Tibial nerve (tissue), 3 donors: ENCODE data around the gene TNRC6A.

ENCODE experiments used
- CTCF ChIP-seq, 5 experiments: fragments of 200-600 bp in 3 of 5; fragments of 450-650 bp in 2 of 5; sonication (generic) in 3 of 5; IDR thresholded peaks; one replicate each; pipeline ENCODE4 v1.5.1; 2016 to 2019; ENCODE audit warnings: antibody characterized with exemption in 5 of 5, mild to moderate bottlenecking in 3 of 5, moderate library complexity in 2 of 5
- POLR2A ChIP-seq, 2 donors: fragments of 450-650 bp; IDR thresholded peaks; one replicate each; pipeline ENCODE4 v1.6.1; 2017; ENCODE audit warnings: antibody characterized with exemption in 2 of 2, mild to moderate bottlenecking in 2 of 2, moderate library complexity in 2 of 2

- TF ChIP-seq CTCF (IDR thresholded peaks at IDR 0.05), result no peak
- no peak for TF ChIP-seq POLR2A (IDR thresholded peaks at IDR 0.05)
Observed at GRCh38 chr16:24738895-24739294, 9.4 kb downstream of the TNRC6A start.
